Ramos (cell line): Measurements from ENCODE around the gene TOP2B.

Source experiments
- in situ Hi-C: fragments of 300-500 bp; cut with MboI; formaldehyde crosslinking; loops from one replicate; pipeline ENCODE4 v1.14.3; 2022; ENCODE audit warnings: low sequenced_read_pairs; ENCODE audit not compliant: unreplicated experiment

TOP2B gene

DNA sequence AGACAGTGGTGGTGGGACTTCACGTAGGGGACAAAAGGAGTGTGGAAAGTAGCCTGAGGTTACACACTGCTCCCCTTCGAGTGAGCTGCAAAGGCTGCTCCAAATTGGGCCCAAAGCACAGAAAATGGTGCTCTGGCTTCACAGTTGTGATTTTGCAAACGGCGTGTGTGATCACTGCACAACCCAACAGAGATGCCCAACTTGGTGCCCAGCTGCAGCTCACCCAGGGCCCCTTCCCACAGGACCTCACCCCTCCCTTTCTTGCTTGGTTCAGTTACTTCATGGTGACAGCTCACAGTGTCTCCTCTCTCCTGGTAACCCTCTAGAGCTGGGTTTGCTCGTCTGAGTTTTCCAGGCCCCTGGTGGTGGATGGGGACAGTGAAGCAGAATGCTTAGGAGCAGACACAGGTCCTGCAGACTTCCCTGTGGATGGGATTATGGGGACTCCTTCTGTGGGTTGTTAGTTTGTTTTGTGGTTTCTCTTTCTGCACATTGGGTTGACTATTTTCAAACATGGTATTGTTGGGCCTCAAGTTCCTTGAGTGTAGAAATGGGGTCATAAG is 98.3 kb downstream of the TOP2B start:
- in situ Hi-C loops: no loop called here

DNA sequence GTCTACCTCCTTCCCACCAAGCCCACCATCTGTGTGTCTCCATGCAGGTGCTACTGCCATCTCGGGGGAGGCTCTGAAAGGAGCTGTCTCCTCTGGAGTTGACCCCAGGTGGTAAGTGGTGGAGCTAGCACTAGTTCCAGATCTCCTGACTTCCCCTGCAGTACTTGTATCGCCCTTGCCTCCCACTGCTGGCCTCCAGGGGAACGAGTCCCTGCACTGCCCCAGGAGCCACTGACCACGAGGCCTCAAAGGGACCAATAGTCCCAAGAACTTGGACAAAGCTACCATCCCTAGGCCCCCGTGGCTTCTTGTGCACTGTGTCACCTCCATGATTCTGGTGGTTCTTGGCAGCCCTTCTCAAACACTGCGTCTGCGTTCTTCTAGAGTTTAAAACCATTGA is 98.9 kb downstream of the TOP2B start:
- in situ Hi-C loops: no loop called here

DNA sequence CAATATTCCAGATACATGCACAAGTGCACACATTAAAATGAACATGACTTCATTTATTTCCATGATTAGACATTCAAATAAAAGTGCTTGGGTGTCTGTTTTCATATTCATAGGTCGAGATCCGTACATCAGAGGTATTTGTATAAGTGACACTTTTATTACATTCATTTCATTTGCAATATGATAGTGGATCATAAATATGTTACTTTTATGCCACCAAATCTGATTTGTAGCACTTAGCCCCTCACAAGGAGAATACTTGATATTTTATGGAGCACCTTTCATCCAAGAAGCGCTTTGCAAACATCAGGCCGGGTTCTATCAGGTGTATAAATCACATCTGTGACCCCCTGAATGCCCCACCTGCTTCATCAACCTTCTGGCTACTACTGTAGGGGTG is 100.6 kb downstream of the TOP2B start:
- in situ Hi-C loops: no loop called here

DNA sequence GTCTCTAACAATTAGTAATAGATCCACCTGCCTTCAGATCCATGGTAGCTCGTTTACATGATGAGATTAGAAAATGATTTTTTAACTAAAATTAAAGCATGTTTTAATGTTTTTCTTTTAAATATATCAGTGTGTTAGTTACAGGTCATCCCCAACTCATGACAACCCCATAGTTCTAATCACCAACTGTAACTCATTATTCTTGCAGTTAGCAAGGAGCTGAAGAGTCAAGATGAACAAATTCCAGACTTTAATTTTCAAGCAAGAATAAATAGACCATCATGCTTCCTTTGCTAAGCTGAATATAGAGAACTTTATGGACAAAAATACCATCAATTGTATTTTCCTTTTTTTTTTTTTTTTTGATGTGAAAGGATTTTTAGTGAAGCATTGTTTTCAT is 101.1 kb downstream of the TOP2B start:
- in situ Hi-C loops: no loop called here

DNA sequence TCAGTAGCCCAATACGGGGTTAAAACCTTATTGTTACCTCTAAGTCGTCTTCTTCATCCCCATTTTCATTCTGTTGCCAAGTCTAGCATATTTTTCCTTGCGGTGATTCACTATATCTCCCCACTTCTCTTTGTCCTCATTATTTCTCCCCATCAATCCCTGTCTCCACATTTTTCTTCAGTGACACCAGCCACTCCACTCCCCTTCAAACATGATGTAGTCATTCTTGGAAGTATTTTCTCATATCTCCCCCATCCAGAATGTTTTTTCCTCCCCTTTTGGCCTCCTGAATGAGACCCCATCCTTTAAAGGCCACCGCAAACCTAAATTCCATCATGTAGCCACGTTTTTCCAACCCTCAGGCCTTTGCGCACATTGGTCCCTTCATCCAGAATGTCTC is 105.9 kb downstream of the TOP2B start:
- in situ Hi-C loops: no loop called here

DNA sequence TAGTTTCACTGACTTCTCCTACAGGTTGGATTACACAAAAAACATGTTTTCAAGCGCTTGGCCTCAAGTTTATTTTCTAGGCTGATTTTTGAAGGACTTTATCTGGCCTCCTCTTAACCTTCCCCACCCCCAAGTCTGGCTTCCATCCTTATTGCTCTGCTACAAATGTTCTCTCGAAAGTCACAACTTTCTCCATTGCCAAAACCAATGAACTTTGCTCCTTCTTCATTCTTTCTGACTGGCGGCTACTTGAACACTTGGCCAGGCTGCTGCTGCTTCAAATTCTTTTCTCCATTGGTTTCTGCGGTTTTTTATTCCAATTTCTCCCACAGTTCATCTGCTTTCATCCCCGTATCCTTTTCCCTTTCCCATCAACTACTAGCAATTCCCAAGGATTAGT is 106.6 kb downstream of the TOP2B start:
- in situ Hi-C loops: no loop called here

DNA sequence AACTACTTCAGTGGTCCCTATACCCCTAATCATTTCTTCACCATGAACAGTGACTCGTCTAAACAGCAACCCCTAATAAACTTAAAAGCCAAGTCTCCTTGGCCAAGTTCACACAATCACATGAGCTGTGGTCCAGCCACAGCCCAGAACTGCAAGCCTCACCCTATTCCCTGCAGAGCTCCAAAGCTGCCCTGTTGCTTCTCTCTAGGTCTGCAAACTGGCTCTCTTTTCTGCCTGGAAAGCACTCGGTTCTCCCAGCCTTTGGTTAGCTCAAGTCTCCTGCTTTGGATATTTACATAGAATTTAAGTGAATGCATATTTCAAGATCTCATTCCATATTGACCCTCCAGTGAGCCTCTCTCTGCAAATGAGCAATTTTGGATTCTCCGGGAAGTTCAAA is 107.0 kb downstream of the TOP2B start:
- in situ Hi-C loops: no loop called here

DNA sequence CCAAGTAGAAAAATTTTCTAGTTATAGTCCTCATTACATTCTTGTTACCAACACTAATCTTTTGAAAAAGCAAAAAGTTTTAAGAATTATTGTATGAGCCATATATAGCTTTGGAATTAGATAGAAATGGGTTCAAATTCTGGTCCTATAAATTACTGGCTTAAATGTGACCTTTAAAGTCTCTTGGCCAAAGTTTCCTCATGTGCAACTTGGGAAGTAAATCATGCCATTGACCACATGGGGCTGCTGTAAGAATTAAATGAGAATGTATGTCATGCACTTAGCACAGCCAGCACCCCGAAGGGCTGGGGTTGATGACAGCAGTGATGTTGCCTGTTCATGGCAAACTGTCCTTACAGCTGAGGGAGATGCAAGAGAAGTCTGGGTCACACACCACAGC is 108.3 kb downstream of the TOP2B start:
- in situ Hi-C loops: no loop called here

DNA sequence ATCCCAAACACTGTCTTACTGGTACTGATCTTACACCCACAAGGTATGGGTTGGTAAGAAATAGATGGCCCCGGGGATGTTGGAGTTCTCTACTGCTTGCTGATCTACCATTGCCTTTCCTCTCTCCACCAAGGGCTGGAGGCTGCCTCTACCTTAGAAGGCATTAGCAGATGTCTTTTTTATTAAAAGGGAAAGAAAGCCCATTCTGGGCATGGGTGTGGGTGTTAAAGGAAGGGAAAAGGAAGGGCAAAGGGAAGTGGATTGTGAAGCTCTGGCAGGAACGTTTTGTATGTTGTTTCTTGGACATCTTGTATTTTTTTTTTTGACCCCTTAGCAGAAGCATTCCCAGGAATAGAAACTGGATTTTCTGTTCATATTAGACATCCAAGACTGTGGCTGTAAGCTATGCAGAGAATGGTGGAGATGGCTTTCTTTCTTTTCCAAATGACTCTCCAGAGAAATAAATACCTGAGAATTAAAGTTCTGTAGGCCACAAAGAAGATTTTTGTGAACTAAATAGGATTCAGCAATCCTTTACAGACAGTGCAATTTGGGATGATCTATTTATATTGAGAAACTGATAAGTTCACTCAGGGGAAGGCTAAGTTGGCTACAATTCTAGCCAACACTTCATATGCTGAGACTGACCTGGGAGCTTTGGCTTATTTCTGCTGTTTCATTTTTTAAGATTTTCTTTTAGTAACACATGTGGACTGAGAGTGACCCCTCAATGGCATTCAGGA is 108.8 kb downstream of the TOP2B start:
- in situ Hi-C loops: no loop called here

DNA sequence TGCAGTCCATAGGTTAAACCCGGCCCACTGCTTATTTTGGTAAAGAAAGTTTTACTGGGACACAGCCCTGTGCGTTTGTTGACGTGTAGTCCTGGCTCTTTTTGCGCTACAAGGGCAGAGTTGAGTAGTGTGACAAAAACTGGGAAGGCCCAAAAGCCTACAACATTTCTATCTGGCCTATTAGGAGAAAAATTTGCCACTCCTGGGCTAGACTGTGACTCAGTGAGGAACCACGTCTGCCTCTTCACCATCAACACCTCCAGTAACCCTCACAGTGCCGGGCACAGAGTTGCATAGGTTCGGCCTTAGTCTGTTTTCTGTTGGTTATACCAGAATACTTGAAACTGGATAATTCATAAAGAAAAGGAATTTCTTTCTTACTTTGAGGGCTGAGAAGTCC is 110.3 kb downstream of the TOP2B start:
- in situ Hi-C loops: no loop called here

DNA sequence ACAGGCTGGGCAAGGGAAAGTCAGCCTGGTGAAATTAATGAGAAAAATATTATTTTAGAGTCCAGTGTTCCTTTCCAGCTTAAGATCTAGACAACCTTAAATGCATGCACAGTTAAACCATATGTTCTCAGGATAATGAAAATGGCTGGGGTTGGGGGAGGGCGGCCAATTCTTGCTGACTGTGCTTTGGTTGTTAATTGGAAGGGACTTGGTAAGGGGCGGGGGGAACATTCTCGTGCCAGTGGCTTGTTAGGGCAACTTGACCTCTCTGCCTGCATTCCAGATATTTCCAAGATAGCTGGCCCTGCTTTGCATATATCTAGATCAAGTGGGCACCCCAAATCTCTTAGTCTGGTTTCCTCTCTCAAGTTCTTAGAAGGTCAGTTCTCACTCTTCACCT is 112.5 kb downstream of the TOP2B start:
- in situ Hi-C loops: no loop called here

DNA sequence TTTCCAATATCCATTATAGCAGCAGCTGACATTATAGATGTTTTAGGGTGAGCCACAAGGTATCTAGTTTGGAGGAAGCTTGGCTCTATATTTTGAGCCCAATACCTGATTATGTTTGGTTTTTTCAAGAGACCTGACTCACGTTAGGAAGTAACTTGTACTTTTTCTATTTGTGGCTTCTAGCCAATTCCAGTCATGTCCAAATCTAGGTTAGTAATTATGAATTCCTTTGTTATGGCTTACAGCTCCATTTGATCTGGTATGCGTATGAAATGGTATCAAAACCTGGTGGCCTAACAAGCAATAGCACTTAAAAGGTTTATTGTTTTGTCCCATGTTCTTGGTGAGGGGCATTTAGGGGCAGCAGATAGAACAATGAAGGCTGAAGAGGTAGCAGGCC is 115.9 kb downstream of the TOP2B start:
- in situ Hi-C loops: no loop called here

DNA sequence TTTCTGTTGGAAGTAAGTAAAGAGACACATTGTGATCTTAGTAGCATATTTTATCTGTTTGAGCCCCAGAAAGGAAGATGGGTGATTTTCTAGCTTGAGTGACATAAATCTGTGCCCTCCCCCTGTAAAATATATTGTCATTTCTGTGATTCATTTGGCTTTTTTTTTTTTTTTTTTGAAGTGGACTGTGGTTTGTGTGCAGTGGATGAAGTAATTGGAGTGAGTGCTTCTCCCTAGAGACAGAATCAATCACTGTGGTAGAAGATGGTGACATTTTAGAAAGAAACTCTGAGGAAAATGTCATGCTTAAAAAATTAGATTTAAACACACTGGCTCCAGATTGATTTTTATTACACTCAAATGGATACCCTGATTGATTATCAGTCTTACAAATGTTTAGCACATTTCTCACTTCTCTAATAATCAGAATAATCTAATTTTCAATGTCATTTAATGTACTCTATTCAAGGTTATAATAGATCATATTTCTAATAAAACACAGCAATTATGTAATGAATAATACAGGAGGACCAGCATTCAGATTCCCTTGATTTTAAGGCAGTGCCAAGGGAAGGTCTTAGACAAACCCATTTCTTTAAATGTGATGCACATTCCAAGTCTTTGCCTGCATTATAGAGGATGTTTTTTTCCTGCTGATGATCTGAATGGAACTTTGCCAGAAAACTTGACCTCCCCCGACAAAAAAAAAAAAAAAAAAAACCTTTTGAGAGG is 116.6 kb downstream of the TOP2B start:
- in situ Hi-C loops: no loop called here
